AG04450 (cell line): Measurements from ENCODE around the gene ORC3. TPM values are rescaled to one million over a fixed set of nuclear protein-coding genes. Genes with fewer than 3 reads are reported as not detected.

Experiments
- CTCF ChIA-PET: fragments of 300-600, 350-600 bp; formaldehyde crosslinking; extraction: SDS; loops from one replicate; lab custom pipeline; 2022; ENCODE audit warnings: antibody characterized with exemption, inconsistent platforms; lab: Charles Lee
- POLR2A ChIA-PET: fragments of 350-600 bp; formaldehyde crosslinking; extraction: SDS; loops from one replicate; lab custom pipeline; 2021; ENCODE audit warnings: antibody characterized with exemption, inconsistent platforms; lab: Yijun Ruan, JAX
- DNase-seq: peaks from one replicate; pipeline ENCODE4 v3.0.0-alpha.2; 2011; ENCODE audit warnings: low read depth, low spot score
- H3K27ac ChIP-seq: one replicate; pipeline ENCODE4 v1.5.1; 2012; ENCODE audit warnings: low read depth, low read length, control low read depth
- H3K27me3 ChIP-seq: one replicate; pipeline ENCODE4 v1.6.0; 2012; ENCODE audit warnings: low read length; ENCODE audit not compliant: control insufficient read depth, insufficient read depth
- H3K4me3 ChIP-seq: 2 replicates; pipeline ENCODE4 v1.5.1; 2011; ENCODE audit warnings: mild to moderate bottlenecking, low read depth, low read length, control low read depth
- H3K9me3 ChIP-seq: 2 replicates; pipeline ENCODE4 v1.5.1; 2012; ENCODE audit warnings: low read length; ENCODE audit not compliant: control insufficient read depth, insufficient read depth
- CTCF ChIP-seq: IDR thresholded peaks from 2 replicates; pipeline ENCODE4 v1.5.1; 2011; ENCODE audit warnings: low read depth, low read length, control low read depth, inconsistent platforms
- polyA plus RNA-seq: library from polyadenylated mRNA; depleted of rRNA; stranded (reverse); fragments of >200 nt; gene quantifications from 2 replicates; pipeline ENCODE4 v1.2.3, GENCODE V29; 2011

The ORC3 gene
- polyA plus RNA-seq, 1 experiment: 39.5 TPM

- Histone ChIP-seq H3K9me3 (no peaks in the 10 kb centered on the region), H3K27me3 (no peaks in the 10 kb centered on the region), H3K27ac (no peak overlapping the region), H3K4me3 (no peak overlapping the region)
- POLR2A ChIA-PET: no interaction called here
- no peak for TF ChIP-seq CTCF
- DNase-seq: no peak
- CTCF ChIA-PET: no interaction called here
Measured at GRCh38 chr6:87637106-87637505, 47.2 kb downstream of the ORC3 start.

- Histone ChIP-seq H3K27ac (no peak overlapping the region), H3K4me3 (no peak overlapping the region), H3K9me3 (no peaks in the 10 kb centered on the region), H3K27me3 (no peaks in the 10 kb centered on the region)
- POLR2A ChIA-PET: no interaction called here
- TF ChIP-seq CTCF: no peak
- no peak for DNase-seq
- CTCF ChIA-PET: no interaction called here
Measured at GRCh38 chr6:87639373-87639772, 49.4 kb downstream of the ORC3 start.

- no peak for DNase-seq
- Histone ChIP-seq H3K27me3 (no peaks in the 10 kb centered on the region), H3K4me3 (no peak overlapping the region), H3K9me3 (no peaks in the 10 kb centered on the region), H3K27ac (no peak overlapping the region)
- no peak for TF ChIP-seq CTCF
- POLR2A ChIA-PET: no interaction called here
- CTCF ChIA-PET: interaction anchor here (0.6 kb wide), 1 partner anchor 56 kb away, joined by 4 read pairs; no protein-coding TSS in a partner anchor
Measured at GRCh38 chr6:87641065-87641692, 51.2 kb downstream of the ORC3 start.

- no peak for DNase-seq
- CTCF ChIA-PET: interaction anchor here (1.0 kb wide), 1 partner anchor 186 kb away, joined by 7 read pairs; no protein-coding TSS in a partner anchor
Measured at GRCh38 chr6:87645080-87645479, 55.1 kb downstream of the ORC3 start.

More at GRCh38 chr6:87645080-87645479, 55.1 kb downstream of the ORC3 start:
- no peaks in the 10 kb centered on the region for H3K27me3 ChIP-seq
- H3K4me3 ChIP-seq: no peak overlapping the region
- no peaks in the 10 kb centered on the region for H3K9me3 ChIP-seq
- POLR2A ChIA-PET: interaction anchor here (0.6 kb wide), 1 partner anchor 55 kb away, joined by 4 read pairs; no protein-coding TSS in a partner anchor
- TF ChIP-seq CTCF: no peak
- no peak overlapping the region for H3K27ac ChIP-seq
